22Rv1 (cell line): Measurements from ENCODE around the gene PSMA6.

ENCODE experiments used
- H3K27ac ChIP-seq: fragments of 450-650 bp; 2 replicates; pipeline ENCODE4 v1.5.1; 2017
- ZFX ChIP-seq: fragments of 450-650 bp; IDR thresholded peaks from 2 replicates; pipeline ENCODE4 v1.6.1; 2017; ENCODE audit warnings: antibody characterized with exemption, borderline replicate concordance
- TF ChIP-seq, protein P1 (sequence below): fragments of 450-650 bp; IDR thresholded peaks from 2 replicates; pipeline ENCODE4 v1.5.1; 2017; ENCODE audit warnings: mild to moderate bottlenecking

PSMA6 gene

DNA sequence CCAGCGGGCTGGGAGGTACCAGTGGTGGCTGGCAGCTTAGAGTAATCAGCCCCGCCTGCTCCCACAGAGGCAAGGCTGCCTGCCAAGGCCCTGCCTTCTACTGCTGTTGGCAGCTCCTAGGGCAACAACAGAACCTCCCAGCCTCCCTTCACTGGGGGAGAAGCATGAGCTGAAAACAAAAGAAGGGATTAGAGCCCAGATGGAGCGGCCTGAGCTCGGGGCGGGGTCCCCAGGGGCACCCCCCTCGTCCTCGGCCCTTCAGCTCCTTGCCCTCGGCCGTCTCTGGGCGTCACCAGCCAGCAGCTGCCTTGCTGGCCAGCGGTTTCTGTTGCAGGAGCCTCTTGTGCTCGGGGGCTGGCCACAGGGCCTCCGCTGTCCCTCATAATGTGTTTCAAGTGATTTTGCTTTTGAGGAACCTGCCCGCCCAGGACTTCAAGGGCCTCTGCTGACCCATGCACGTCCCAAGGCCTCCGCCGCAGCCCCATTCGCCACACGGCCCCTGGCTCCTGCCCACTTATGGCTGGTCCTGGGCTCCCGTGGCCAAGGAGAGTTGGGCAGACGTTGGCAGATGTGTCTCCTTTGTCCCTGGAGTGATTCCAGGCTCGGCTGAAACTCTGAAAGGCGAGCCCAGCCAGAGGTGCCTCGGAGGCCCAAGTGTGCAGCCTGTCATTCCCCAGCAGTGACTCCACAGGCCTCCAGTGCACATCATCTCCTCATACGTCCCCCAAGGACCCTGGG, 49.7 kb downstream of the PSMA6 start:
- TF ChIP-seq ZFX, result no peak
- TF ChIP-seq, protein P1, sequence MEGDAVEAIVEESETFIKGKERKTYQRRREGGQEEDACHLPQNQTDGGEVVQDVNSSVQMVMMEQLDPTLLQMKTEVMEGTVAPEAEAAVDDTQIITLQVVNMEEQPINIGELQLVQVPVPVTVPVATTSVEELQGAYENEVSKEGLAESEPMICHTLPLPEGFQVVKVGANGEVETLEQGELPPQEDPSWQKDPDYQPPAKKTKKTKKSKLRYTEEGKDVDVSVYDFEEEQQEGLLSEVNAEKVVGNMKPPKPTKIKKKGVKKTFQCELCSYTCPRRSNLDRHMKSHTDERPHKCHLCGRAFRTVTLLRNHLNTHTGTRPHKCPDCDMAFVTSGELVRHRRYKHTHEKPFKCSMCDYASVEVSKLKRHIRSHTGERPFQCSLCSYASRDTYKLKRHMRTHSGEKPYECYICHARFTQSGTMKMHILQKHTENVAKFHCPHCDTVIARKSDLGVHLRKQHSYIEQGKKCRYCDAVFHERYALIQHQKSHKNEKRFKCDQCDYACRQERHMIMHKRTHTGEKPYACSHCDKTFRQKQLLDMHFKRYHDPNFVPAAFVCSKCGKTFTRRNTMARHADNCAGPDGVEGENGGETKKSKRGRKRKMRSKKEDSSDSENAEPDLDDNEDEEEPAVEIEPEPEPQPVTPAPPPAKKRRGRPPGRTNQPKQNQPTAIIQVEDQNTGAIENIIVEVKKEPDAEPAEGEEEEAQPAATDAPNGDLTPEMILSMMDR, result no peak
- peak overlapping the region; percentile 89 for H3K27ac ChIP-seq

DNA sequence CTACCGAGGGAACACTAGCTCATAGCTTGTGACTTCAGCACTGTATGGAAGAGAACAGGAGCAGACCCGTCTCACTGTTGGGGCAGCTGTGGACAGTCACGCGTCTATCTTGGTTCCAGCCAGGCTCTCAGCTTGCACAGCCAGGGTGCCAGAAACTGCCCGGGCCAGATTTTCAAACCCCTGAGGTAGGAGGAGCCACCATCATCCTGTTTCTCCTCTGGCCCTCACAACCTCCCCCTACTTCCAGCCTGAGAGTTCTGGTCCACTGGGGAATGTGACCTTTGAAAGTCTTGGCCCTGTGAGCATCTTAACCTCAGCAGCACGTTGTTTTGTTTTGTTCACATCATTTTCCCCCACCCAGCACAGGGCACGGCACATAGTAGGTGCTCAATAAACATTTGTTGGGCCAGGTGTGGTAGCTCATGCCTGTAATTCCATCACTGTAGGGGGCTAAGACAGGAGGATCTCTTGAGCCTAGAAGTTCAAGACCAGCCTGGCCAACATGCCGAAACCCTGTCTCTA, 50.4 kb downstream of the PSMA6 start:
- TF ChIP-seq, protein P1, result no peak
- peak overlapping the region; percentile 89 for H3K27ac ChIP-seq

DNA sequence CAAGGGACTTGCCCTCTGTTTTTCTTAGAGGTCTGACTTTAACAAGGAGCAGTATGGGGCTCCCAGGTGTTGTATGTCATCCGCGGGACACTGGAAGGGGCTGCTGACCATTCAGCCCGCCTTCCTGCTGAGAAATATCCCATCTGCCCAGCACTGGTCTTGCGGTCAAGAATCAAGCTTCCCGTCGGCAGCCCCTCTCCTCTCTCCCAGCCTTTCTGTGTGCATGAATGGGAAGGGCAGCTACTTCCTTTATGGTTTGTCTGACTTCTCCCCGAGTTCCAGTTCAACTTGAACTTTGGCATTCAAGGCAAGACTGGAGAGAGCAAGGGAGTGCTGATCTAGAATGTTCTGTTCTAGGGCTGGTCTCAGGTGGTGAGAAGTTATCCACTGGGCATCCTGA, 51.5 kb downstream of the PSMA6 start:
- no peak for TF ChIP-seq ZFX
- TF ChIP-seq, protein P1, result no peak
- H3K27ac ChIP-seq, result no peak overlapping the region

DNA sequence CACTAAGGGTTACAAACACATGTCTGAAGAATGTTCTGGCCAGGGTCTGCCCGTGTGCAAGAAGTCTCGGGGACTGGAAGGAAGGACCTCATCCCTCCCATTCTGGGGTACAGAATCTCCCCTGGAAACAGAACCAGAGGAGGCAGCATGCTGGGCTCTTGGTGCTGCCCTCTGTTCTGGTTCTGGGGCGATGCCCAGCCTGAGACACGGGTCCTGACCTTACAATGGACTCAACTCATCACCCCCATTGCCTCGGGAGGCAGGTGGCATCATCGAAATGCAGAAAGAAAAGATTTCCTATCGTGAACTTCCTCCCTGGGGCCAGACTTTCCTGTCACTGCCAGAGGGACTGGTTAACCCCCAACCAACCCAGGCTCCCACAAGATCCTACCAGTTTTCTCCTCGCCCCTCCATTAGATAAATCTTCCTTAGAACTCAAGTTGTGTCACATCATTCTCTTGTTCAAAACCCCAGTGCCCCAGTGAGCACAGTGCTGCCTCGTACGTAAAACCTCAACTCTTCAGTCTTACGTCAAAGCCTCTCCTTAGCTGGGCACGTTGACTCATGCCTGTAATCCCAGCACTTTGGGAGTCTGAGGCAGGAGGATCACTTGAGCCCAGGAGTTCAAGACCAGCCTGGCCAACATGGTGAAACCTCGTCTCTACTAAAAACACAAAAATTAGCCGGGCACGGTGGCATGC, 52.1 kb downstream of the PSMA6 start:
- H3K27ac ChIP-seq, result no peak overlapping the region
- no peak for TF ChIP-seq ZFX
- TF ChIP-seq, protein P1, result no peak

DNA sequence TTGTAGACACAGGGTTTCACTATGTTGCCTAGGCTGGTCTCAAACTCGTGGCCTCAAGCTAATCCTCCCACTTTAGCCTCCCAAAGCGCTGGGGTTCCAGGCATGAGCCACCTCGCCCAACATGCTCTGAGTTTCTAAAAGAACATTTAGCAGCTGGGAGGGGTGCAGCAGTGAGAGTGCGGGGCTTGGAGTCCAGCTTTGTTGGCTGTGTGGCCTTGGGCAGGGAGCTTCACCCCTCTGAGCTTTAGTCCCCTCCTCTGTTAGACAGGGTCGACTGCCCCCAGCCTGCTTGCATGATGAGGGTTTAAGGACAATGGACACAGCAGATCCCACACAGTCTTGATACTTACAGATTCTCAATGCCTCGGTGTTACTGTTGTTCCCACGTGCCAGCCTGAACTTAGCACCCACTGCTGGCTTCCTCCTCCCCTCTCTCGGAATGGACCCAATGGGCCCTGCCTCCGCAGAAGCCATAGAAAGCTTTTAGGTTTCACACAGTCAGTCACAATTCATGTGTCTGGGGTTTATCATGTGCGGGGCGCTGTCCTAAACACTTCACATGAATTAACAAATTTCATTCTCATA, 54.6 kb downstream of the PSMA6 start:
- peak overlapping the region; percentile 34 for H3K27ac ChIP-seq
- TF ChIP-seq, protein P1, result no peak
- TF ChIP-seq ZFX, result no peak

DNA sequence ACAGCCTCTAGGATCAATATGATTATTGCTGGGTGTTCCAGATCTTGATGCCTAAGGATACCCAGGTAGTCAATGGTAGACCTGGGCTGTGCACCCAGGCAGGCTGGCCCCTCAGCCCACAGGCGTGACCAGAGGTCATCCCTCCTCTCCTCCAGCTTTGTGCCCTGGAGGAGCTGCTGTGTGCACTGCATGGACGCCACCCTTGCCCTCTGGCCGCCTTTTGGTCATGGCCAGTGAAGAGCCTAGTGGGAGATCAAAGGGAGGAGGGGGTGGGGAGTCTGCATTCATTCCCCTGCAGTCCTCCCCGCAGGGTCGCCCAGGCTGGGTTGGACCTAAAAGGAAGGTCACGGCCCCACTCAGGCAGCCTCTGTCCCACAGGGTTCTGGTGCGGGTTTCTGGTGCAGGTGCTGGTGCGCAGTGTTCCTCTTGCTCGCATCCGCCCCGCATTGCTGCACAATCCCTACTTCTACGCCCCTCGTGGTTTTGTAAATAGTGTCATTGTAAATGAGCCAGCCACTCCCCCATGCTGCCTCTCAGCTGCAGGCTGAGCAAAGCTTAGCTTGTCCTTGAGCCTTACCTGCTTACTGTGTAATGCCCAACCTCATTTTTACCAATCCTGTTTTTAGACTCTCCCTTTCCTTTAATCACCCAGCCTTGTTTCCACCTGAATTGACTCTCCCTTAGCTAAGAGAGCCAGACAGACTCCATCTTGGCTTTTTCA, 55.3 kb downstream of the PSMA6 start:
- H3K27ac ChIP-seq, result peak overlapping the region; percentile 34
- TF ChIP-seq ZFX, result no peak
- TF ChIP-seq, protein P1, result no peak

DNA sequence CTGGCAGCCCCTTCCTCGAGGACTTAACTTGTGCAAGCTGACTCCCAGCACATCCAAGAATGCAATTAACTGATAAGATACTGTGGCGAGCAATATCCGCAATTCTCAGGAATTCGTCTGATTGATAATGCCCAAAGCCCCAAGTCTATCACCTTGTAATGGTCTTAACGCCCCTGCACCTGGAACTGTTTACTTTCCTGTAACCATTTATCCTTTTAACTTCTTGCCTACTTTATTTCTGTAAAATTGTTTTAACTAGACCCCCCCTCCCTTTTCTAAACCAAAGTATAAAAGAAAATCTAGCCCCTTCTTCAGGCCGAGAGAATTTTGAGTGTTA, 55.8 kb downstream of the PSMA6 start:
- peak overlapping the region; percentile 34 for H3K27ac ChIP-seq
